Measurements from ENCODE around the gene AKR1C1. TPM values are rescaled to one million over a fixed set of nuclear protein-coding genes. Genes with fewer than 3 reads are reported as not detected.

The AKR1C1 gene
- total RNA-seq, 1 donor from 2014 or later = 1.3 TPM

GRCh38 chr10:4943821-4944220, 19.4 kb upstream of the AKR1C1 start:
- Histone ChIP-seq H3K27ac (ENCODE audit: low read depth, low read length) (no peak overlapping the region), H3K79me2 (ENCODE audit: insufficient read depth, low read length) (no peaks in the 10 kb centered on the region), H3K4me1 (ENCODE audit: insufficient read depth, low read length) (peaks cover 2% of the 10 kb centered on the region), H3K36me3 (ENCODE audit: insufficient read depth, low read length) (no peaks in the 10 kb centered on the region), H3K27me3 (ENCODE audit: insufficient read depth, low read length) (no peaks in the 10 kb centered on the region), H3K4me2 (ENCODE audit: low read length) (no peak overlapping the region), H4K20me1 (ENCODE audit: insufficient read depth, low read length) (no peaks in the 10 kb centered on the region), H3K4me3 (ENCODE audit: insufficient read depth, low read depth, low read length) (no peak overlapping the region), H3K9me3 (ENCODE audit: insufficient read depth, low read depth, low read length) (no peaks in the 10 kb centered on the region), H3K9ac (ENCODE audit: low read length) (no peak overlapping the region), H2AFZ (ENCODE audit: low read depth, low read length) (no peak overlapping the region)
- peaks cover 17% of the 10 kb centered on the region for H3K4me1 Mint-ChIP-seq (ENCODE audit: low read depth, unreplicated experiment)
- no peaks in the 10 kb centered on the region for H3K9me3 Mint-ChIP-seq (ENCODE audit: unreplicated experiment)
- DNase-seq (ENCODE audit: low read depth) (no peak), FAIRE-seq (no peak)
- no peaks in the 10 kb centered on the region for H3K36me3 Mint-ChIP-seq (ENCODE audit: low read depth, unreplicated experiment)
- H3K27me3 Mint-ChIP-seq (ENCODE audit: low read depth, unreplicated experiment) = peaks cover 3% of the 10 kb centered on the region
- H3K27ac Mint-ChIP-seq (ENCODE audit: unreplicated experiment) = peak overlapping the region; percentile 6
- H3K4me3 Mint-ChIP-seq (ENCODE audit: unreplicated experiment) = no peak overlapping the region
- no peak for TF ChIP-seq EZH2 (IDR thresholded peaks at IDR 0.05; ENCODE audit: insufficient read depth, low read length)
- TF ChIP-seq, protein P1, sequence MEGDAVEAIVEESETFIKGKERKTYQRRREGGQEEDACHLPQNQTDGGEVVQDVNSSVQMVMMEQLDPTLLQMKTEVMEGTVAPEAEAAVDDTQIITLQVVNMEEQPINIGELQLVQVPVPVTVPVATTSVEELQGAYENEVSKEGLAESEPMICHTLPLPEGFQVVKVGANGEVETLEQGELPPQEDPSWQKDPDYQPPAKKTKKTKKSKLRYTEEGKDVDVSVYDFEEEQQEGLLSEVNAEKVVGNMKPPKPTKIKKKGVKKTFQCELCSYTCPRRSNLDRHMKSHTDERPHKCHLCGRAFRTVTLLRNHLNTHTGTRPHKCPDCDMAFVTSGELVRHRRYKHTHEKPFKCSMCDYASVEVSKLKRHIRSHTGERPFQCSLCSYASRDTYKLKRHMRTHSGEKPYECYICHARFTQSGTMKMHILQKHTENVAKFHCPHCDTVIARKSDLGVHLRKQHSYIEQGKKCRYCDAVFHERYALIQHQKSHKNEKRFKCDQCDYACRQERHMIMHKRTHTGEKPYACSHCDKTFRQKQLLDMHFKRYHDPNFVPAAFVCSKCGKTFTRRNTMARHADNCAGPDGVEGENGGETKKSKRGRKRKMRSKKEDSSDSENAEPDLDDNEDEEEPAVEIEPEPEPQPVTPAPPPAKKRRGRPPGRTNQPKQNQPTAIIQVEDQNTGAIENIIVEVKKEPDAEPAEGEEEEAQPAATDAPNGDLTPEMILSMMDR (IDR thresholded peaks at IDR 0.05; ENCODE audit: insufficient read depth, low read depth, low read length) = no peak

DNA sequence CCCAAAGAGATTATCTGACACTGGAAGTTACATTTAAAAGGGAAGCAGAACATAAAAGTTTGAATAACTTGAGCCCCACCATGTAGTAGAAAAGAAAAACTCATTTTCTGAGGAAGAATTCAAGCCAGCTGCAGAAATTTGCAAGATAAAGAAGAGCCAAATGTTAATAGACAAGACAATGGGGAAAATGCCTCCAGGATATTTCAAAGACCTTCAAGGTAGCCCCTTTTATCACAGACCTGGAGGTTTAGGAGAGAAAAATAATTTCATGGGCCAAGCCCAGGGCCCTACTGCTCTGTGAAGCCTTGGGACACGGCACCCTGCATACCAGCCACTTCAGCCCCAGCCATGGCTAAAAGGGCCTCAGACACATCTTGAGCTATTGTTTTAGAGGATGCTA, 18.4 kb upstream of the AKR1C1 start:
- H3K4me3 ChIP-seq (ENCODE audit: insufficient read depth, low read depth, low read length) = no peak overlapping the region
- H4K20me1 ChIP-seq (ENCODE audit: insufficient read depth, low read length) = no peaks in the 10 kb centered on the region
- DNase-seq (ENCODE audit: low read depth) (no peak), FAIRE-seq (no peak)
- Mint-ChIP-seq H3K27ac (ENCODE audit: unreplicated experiment) (no peak overlapping the region), H3K27me3 (ENCODE audit: low read depth, unreplicated experiment) (peaks cover 4% of the 10 kb centered on the region), H3K4me3 (ENCODE audit: unreplicated experiment) (no peak overlapping the region), H3K4me1 (ENCODE audit: low read depth, unreplicated experiment) (peaks cover 14% of the 10 kb centered on the region), H3K36me3 (ENCODE audit: low read depth, unreplicated experiment) (no peaks in the 10 kb centered on the region), H3K9me3 (ENCODE audit: unreplicated experiment) (no peaks in the 10 kb centered on the region)
- H3K9me3 ChIP-seq (ENCODE audit: insufficient read depth, low read depth, low read length) = no peaks in the 10 kb centered on the region
- H3K9ac ChIP-seq (ENCODE audit: low read length) = no peak overlapping the region
- no peak overlapping the region for H3K27ac ChIP-seq (ENCODE audit: low read depth, low read length)
- H3K27me3 ChIP-seq (ENCODE audit: insufficient read depth, low read length) = no peaks in the 10 kb centered on the region
- H3K79me2 ChIP-seq (ENCODE audit: insufficient read depth, low read length) = no peaks in the 10 kb centered on the region
- no peak overlapping the region for H3K4me2 ChIP-seq (ENCODE audit: low read length)
- no peak for TF ChIP-seq EZH2 (IDR thresholded peaks at IDR 0.05; ENCODE audit: insufficient read depth, low read length)
- TF ChIP-seq, protein P1 (IDR thresholded peaks at IDR 0.05; ENCODE audit: insufficient read depth, low read depth, low read length) = no peak
- H3K4me1 ChIP-seq (ENCODE audit: insufficient read depth, low read length) = peaks cover 2% of the 10 kb centered on the region
- H3K36me3 ChIP-seq (ENCODE audit: insufficient read depth, low read length) = no peaks in the 10 kb centered on the region
- no peak overlapping the region for H2AFZ ChIP-seq (ENCODE audit: low read depth, low read length)

DNA sequence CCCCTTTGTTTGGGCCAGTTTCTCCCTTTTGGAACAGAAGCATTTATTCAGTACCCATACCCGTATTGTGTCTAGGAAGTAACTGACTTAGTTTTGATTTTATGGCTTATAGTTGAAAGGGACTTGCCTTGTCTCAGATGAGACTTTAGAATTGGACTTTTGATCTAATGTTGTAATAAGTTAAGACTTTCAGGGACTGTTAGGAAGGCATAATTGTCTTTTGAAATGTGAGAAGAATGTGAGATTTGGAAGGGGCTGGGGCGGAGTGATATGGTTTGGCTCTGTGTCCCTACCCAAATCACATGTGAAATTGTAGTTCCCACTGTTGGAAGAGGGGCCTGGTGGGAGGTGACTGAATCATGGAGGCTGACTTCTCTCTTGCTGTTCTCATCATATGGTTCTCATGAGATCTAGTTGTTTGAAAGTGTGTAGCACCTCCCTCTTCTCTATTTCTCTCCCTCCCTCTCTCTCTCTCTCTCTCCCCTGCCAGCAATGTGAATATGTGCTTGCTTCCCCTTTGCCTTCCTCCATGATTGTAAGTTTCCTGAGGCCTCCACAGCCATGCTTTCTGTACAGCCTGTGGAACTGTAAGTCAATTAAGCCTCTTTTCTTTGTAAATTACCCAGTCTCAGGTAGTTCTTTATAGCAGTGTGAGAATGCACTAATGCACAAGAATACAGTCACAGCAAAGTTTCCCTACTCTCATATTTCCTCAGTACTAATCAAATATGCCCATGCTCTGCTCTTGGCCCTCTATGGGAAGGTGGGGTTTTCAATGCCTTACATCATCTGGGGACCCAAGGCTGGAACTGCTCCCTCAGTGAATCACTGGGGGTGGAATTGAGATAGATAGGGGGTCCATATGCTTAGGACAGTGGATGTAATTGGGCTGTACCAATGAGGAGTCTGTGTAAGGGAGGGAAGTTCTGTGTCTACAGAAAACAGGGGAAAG, 17.2 kb upstream of the AKR1C1 start:
- DNase-seq (ENCODE audit: low read depth) = no peak
- H3K4me3 ChIP-seq (ENCODE audit: insufficient read depth, low read depth, low read length) = no peak overlapping the region
- no peak overlapping the region for H3K9ac ChIP-seq (ENCODE audit: low read length)
- H2AFZ ChIP-seq (ENCODE audit: low read depth, low read length) = no peak overlapping the region
- H3K36me3 ChIP-seq (ENCODE audit: insufficient read depth, low read length) = no peaks in the 10 kb centered on the region
- Mint-ChIP-seq H3K27me3 (ENCODE audit: low read depth, unreplicated experiment) (peaks cover 3% of the 10 kb centered on the region), H3K4me1 (ENCODE audit: low read depth, unreplicated experiment) (peaks cover 14% of the 10 kb centered on the region), H3K27ac (ENCODE audit: unreplicated experiment) (no peak overlapping the region), H3K36me3 (ENCODE audit: low read depth, unreplicated experiment) (no peaks in the 10 kb centered on the region), H3K4me3 (ENCODE audit: unreplicated experiment) (no peak overlapping the region), H3K9me3 (ENCODE audit: unreplicated experiment) (no peaks in the 10 kb centered on the region)
- H4K20me1 ChIP-seq (ENCODE audit: insufficient read depth, low read length) = no peaks in the 10 kb centered on the region
- H3K27ac ChIP-seq (ENCODE audit: low read depth, low read length) = no peak overlapping the region
- H3K79me2 ChIP-seq (ENCODE audit: insufficient read depth, low read length) = no peaks in the 10 kb centered on the region
- TF ChIP-seq, protein P1 (IDR thresholded peaks at IDR 0.05; ENCODE audit: insufficient read depth, low read depth, low read length) = no peak
- TF ChIP-seq EZH2 (IDR thresholded peaks at IDR 0.05; ENCODE audit: insufficient read depth, low read length) = no peak
- H3K4me1 ChIP-seq (ENCODE audit: insufficient read depth, low read length) = peaks cover 2% of the 10 kb centered on the region
- H3K27me3 ChIP-seq (ENCODE audit: insufficient read depth, low read length) = no peaks in the 10 kb centered on the region
- H3K9me3 ChIP-seq (ENCODE audit: insufficient read depth, low read depth, low read length) = no peaks in the 10 kb centered on the region
- H3K4me2 ChIP-seq (ENCODE audit: low read length) = no peak overlapping the region
- no peak for FAIRE-seq

Measured in astrocyte (in vitro differentiated cells and primary cell).